HG02852 (cell line): ENCODE data around the gene WFIKKN1.
A peak's percentile ranks its signal among the peaks of the same experiment; 100 is the strongest.

Source experiments
- ATAC-seq: cut with Tn5 transposase; IDR thresholded peaks from one replicate; pipeline ENCODE4 v1.9.1; 2021; ENCODE audit warnings: mild to moderate bottlenecking, moderate library complexity; ENCODE audit not compliant: unreplicated experiment

Gene WFIKKN1

DNA sequence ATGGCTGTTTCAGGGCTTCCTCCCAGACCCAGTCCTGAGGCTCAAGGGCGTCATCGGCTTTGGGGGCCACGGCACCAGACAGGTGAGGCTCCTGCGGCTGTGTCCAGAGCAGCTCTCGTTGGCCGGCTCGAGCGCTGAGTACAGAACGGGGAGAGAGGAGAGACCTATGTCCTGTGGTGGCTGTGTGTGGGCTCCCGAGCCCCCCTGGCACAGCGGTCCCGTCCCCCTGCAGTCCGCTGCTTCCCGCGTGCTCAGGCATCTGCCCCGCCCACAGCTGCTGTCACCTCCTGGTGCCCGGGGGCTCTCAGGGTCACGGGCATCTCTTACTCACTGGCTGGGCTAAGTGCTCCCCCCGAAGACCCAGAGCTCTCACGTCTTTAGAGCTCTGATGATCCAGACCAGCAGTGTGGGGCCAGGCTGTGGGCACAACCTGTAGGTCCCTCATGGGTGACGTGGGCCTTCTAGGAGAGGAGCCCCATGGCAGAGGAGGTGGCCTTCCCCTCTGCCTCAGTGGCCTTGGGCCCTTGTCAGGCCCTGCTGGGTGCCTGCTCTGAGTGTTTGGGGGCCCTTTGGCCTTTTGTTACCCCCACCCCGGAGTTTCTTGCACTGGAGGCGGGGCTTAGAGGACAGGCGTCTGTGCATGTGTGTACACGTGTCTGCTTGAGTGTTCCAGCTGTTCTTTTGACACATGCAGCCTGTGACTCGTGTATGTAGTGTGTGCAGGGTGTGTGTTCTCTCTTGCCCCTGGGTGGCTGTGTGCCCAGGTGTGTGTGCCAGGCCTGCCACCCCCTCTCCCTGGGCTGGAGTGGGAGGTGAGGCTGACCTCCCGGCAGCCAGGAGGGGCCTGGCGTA is 21.9 kb downstream of the WFIKKN1 start:
- no peak for ATAC-seq

DNA sequence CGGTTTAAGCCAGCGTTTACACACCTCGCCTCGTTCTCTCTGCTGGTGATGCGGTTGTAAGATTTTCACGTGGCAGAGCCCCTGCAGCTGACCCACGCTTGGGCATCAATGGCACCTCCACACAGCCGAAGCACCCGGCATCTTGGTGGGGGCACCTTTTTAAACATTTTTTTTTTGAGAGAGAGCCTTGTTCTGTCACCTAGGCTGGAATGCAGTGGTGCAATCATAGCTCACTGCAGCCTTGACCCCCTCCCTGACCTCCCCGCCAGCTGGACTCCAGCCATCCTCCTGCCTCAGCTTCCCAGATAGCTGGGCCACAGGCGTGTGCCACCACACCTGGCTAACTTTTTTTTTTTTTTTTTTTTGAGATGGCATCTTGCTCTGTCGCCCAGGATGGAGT is 23.2 kb downstream of the WFIKKN1 start:
- ATAC-seq, result no peak

DNA sequence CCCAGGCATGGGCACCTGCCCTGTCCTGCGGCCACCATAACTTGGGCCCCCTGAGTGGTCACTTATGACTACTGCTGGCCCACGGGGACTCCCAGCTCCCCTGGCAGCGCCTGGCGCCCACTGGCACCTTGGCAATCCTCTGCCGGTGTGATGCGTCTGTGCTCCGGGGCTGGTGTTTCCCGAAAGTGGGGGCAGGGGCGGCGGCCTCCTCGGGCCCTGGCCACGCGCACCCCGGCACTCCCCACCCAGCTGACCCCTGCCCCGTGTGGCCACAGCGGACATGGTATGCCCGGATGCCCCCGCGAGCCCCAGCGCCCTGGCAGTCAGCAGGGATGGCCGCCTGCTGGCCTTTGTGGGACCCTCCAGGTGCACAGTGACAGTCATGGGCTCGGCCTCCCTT is 26.7 kb downstream of the WFIKKN1 start:
- ATAC-seq, result no peak

DNA sequence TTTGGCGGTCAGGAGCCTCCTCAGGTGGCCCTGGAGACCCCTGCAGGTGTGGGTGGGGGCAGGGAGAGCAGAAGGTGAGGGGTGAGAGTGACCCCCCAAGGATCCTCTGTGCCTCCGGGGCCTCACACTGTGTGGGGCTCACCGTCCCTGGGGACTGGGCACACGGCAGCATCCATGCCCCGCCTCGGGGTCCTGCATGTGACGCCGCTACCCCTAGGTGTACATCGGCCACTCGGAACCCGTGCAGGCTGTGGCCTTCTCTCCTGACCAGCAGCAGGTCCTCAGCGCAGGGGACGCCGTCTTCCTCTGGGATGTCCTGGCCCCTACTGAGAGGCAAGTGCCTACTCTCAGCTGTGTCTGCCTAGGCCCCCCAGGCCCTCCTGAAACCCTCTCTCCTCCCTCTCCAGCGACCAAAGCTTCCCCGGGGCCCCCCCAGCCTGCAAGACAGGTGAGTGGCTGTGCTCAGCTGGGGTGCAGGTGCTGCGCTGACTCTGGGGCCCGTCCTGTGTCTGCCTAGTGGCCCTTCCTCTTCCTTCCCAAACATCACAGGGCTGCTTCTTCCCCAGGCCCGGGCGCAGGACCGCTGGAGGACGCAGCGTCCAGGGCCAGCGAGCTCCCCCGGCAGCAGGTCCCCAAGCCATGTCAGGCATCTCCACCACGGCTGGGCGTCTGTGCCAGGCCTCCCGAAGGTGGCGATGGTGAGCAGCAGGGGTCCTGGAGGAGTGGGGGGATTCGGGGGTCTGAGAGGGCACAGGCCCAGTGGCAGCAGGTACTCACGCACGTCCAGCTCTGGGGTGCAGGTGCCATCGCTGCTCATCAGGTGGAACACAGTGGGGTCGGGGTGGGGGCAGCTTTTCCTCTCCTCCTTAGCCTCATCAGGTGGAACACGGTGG is 28.1 kb downstream of the WFIKKN1 start:
- ATAC-seq, result no peak

DNA sequence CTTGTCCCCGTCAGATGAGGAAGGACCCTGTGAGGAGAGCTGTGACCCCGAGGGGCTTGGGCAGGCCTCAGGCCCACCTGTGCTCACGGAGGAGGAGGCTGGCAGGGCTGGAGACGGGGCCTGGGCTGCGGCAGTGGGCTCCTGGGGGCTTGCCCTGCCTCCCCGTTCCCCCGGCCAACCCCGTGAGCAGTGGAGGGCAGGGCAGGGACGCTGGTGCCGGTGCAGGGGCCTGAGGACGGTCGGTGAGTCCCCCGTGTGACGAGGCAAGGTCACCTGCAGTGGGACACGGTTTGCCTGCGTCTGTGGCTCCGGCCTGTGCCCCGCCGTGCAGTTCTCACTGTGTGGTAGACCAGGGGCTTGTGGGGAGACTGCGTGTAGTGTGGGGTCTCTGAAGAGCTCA is 28.8 kb downstream of the WFIKKN1 start:
- ATAC-seq, result no peak

DNA sequence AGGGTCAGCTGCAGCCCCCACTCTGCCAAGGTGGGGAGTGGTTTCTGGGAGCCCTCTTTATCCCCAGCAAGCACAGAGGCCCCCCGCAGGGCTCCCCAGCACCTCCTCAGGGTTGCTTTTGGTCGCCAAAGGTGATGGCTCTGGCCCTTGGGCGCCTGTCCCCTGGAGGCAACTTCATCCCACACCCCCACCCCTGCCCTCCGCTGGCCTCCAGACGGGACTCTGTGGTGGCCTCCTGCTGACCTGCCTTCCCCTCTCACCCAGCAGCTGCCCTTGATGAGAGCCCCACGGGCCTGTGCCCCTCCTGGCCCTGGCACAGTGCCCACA is 29.3 kb downstream of the WFIKKN1 start:
- ATAC-seq, result no peak

DNA sequence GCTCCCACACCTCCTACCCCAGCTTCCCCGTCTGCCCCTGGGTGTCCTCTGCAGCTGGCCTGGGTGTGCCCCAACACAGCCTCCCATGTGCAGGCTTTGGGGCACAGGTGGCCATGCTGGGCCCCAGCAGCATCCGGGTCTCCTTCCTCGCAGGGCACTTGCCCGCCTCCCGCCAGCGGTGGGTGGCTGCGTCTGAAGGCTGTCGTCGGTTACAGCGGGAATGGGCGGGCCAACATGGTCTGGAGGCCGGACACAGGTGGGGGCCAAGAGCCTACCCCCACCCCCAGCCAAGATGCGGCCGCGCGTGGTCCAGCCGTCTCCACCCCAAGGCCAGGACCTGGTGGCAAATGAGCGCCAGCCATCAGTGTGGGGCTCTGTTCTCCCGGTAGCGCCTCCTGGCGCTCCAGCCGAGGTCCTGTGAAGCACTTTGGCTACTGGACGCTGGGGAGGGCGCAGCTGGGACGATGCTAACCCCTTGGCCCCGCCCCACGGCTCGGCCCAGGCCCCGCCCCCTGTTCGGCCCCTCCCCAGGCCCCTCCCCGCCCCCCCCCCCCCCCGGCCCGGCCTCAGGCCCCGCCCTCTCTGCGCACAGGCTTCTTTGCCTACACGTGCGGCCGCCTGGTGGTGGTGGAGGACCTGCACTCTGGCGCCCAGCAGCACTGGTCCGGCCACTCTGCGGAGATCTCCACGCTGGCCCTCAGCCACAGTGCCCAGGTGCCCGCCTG is 29.8 kb downstream of the WFIKKN1 start:
- ATAC-seq, result peak; percentile 47

DNA sequence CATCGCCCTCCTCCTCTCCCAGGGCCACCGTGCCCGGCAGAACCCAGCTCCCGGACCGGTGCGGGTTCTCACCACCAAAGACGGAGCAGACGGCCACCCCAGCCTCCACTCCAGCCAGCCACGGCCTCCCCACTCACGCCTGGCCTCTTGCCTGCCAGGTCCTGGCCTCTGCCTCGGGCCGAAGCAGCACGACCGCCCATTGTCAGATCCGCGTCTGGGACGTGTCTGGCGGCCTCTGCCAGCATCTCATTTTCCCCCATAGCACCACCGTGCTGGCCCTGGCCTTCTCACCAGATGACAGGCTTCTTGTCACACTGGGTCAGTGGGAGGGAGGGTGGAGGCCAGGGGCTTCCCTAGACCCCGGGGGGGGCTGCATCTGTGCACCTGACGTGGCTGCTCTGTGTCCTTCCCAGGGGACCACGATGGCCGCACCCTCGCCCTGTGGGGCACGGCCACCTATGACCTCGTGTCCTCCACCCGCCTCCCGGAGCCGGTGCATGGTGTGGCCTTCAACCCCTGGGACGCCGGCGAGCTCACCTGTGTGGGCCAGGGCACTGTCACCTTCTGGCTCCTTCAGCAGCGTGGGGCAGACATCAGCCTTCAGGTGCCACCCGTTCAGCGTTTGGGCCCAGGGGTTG is 30.5 kb downstream of the WFIKKN1 start:
- ATAC-seq, result peak; percentile 17

DNA sequence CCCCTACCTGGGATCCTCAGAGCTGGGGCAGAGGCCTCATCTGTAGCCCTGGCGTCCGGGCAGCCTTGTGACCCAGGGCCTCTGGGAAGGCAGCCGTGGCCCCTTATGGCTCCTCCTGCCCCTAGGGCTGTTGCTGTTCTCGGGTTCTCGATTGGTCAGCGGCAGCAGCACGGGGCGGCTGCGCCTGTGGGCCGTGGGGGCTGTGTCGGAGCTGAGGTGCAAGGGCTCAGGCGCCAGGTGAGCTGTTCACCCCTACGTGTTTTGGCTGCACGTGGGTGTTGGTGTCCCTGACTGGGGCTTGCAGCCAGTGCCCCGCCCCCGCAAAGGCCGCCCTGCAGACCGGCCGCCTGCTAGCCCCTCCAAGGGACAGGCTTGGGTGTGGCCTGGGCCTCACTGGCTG is 31.3 kb downstream of the WFIKKN1 start:
- ATAC-seq, result no peak

DNA sequence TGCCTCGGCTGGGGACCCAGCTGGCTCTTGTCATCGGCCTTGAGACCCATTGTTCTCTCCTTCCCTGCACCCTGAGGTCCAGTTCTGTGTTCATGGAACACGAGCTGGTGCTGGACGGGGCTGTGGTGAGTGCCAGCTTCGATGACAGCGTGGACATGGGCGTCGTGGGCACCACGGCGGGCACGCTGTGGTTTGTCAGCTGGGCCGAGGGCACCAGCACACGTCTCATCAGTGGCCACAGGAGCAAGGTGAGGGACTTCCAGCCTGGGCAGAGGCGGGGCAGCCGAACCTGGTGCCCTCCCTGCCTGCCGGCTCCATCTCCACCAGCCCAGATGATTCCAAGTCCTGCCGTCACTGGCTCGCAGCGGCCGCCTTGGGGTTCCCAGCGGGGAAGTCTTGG is 31.8 kb downstream of the WFIKKN1 start:
- ATAC-seq, result no peak

DNA sequence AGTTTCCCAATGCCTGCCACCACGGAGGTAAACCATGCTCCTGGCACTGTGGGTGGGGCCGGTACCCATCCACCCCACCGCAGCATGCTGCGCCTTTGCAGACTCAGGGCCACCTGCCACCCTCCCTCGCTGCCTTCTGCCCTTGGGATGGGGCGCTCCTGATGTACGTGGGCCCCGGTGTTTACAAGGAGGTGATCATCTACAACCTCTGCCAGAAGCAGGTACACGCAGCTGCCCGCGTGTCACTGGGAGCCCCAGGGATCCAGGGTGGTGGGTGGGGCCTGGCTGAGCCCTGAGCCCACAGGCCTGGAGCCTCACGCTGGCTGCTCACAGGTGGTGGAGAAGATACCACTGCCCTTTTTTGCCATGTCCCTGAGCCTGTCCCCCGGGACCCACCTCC is 35.8 kb downstream of the WFIKKN1 start:
- ATAC-seq, result no peak

DNA sequence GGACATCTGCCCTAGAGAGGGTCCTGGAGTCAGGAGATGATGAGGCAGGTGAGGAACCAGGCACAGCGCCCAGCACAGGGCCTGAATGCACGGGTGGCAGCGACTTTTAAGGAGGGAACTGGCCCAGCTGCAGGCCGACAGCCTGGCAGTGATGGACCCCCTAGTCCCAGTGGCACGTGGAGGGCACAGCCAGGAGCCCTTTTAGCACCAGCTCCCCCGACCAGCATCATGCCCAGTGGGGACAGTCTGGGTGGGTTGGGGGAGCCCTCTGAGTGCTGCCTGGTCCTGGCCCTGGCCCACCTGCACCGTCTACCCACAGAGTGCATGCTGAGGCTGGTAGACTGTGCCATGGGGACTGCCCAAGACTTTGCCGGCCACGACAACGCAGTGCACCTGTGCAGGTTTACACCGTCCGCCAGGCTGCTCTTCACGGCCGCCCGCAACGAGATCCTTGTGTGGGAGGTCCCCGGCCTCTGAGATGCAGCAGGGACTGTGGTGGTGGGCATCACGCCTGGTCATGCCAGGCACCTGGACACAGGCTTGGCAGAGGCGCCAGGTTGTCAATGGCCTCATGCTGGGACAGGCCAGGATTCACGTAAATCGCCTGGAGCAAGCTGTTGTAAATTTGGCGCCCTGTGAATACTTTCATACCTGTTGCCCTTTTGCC is 36.5 kb downstream of the WFIKKN1 start:
- no peak for ATAC-seq

DNA sequence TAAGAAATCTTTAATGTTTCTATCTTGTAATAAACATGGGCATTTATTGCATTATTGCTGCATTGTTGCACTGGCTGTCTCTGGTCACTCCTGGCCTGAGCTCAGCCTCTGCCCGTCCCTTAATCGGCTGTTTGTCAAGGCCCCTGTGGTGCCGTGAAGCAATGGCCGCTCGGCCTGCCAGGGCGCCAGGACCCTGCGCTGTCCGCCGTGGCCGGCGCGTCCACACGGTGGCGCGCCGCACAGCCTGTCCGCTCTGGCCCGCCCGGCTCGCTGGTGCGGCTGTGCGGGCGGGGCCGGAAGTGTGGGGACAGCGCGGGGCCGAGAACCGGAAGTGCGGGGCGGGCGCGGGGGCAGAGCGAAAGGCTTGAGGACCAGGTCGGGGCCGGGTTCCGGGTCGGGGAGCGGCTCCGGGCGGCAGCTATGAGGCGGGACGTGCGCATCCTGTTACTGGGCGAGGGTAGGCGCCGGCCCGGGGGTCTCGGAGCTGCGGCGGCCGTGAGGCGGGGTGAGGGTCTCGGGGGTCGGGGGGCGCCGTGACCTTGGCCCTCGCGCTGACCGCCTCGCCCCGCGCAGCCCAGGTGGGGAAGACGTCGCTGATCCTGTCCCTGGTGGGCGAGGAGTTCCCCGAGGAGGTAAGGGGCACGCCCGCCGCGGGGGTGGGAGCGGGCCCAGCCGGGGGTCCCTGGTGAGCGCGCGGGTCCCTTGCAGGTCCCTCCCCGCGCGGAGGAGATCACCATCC is 37.2 kb downstream of the WFIKKN1 start, which contains the start of gene RHOT2:
RHOT2 (plus strand) TSS at position 353 of the 739 bp plus-strand sequence; CDS start at position 421, 68 bp downstream.
- ATAC-seq, result peak; percentile 80

DNA sequence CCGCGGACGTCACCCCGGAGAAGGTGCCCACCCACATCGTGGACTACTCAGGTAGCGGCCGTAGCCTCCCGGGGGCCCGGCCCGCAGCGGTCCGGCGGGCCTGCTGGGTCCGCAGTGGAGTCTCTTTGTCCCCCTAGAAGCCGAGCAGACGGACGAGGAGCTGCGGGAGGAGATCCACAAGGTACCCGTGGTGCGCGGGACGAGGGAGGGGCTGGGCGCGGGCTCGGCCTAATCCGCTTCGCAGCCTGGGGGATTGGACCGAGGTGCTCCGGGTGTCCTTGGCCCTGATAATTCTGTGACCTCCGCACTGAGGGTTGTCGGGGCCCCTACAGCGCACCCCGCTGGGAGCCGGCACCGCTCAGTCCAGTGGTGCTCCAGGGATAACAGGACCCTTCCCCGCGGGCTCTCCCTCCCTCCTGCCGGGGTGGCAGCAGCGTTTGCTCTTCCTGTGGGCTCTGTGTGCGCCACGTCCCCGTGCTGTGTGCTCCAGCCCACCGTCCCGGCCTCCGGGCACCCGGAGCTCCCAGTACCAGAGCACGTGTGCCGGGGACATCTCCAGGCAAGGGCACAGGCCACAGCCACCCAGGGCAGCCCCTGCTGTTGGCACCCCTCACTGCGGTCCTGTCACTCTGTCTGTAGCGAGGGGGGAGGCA is 37.9 kb downstream of the WFIKKN1 start:
- peak; percentile 10 for ATAC-seq

DNA sequence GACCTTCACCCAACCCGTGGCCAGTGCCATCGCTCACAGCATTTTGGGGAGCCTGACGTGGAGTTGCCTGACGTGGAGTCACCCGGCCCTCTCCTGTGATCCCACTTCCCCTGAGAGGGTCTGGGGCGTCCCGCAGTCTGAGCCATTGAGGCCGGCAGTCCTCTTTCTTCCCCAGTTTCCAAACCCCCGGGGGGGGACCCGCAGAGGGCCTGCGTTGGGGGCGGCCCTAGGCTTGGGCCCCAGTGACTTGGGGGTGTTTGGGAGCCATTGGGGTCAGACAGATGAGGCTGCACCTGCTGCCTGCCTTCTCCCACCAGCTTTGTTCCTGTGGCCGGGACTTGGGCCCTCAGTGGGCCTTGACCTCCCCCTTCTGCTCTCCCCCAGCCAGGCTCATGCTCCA is 38.9 kb downstream of the WFIKKN1 start:
- no peak for ATAC-seq

DNA sequence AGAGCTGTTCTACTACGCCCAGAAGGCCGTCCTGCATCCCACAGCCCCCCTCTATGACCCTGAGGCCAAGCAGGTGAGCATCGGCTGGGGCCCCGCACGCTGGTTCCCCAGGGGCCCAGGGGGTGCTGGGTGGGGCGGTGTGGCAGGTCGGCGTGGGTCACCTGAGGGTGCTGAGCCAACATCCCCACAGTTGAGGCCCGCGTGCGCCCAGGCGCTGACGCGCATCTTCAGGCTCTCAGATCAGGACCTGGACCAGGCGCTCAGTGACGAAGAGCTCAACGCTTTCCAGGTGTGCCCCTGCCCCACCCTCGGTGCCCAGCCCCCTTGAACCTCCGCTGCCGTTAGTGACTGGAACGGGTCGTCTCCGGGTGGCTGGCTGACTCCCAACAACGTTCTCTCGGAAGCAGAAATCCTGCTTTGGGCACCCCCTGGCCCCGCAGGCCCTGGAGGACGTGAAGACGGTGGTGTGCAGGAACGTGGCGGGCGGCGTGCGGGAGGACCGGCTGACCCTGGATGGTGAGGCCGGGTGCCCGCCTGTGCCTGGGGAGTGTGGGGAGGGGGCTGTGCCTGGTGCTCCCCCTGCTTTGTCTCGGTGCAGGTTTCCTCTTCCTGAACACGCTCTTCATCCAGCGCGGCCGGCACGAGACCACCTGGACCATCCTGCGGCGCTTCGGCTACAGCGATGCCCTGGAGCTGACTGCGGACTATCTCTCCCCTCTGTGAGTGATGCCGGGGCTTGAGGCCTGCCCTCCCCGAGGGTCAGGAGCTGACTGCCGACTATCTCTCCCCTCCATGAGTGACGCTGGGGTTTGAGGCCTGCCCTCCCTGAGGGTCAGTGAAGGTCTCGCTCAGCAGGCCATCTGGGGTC is 39.9 kb downstream of the WFIKKN1 start:
- no peak for ATAC-seq

DNA sequence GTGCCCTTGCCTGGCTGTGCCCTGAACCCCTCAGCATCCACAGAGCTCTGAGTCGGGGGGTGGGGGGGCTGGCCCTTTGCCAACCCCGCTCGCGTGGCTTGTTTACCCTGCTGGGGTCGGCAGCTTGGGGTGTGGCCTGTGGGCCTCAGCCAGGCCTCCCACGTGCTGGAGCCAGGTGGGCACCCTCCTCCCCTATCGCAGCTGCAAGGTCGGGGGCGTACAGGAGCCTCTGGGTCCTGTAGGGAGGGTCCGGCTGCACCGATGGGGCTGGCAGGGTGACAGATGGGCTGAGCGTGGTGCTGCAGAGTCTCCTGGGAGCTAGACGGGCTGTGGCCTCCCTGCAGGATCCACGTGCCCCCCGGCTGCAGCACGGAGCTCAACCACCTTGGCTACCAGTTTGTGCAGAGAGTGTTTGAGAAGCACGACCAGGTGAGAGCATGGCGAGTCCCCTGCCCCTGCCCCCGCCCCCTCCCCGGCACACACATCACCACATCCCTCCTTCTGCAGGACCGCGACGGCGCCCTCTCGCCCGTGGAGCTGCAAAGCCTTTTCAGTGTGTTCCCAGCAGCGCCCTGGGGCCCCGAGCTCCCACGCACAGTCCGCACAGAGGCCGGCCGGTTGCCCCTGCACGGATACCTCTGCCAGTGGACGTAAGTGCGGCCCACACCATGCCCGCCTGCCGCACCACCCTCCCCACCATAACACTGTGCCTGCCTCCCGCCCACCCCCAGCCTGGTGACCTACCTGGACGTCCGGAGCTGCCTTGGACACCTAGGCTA is 40.8 kb downstream of the WFIKKN1 start:
- no peak for ATAC-seq
